CD4-positive, alpha-beta T cell treated with Interleukin-12 subunit alpha and Interleukin-12 subunit beta, for 1 hour (primary cell): ENCODE data around the gene TTC9C.
"Not testable (repeated sequence)": the region's sequence is repeated elsewhere in the genome, so short reads cannot be mapped to it uniquely, and the experiment has no call there.

Experiments
- DNase-seq: peaks from one replicate; pipeline ENCODE4 v3.0.0-alpha.2; 2020

Gene TTC9C, protein sequence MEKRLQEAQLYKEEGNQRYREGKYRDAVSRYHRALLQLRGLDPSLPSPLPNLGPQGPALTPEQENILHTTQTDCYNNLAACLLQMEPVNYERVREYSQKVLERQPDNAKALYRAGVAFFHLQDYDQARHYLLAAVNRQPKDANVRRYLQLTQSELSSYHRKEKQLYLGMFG

GRCh38 chr11:62728171-62728988 lies at the start of gene TTC9C:
Gene TTC9C (plus strand): TSS chr11:62728486. CDS start chr11:62728849, 363 bp downstream.
- peak; percentile 83 for DNase-seq

- DNase-seq: peak; percentile 88
These were observed 49.3 kb upstream of the TTC9C start, which contains the start of gene UBXN1 for GRCh38 chr11:62678770-62679696. Gene UBXN1 (minus strand): TSS chr11:62679073. CDS start chr11:62678923, 150 bp downstream.

- DNase-seq: peak; percentile 58
These were observed 47.5 kb upstream of the TTC9C start for GRCh38 chr11:62680825-62681240.

GRCh38 chr11:62682518-62682917 lies 45.8 kb upstream of the TTC9C start:
- DNase-seq: no peak

GRCh38 chr11:62687508-62688396 lies 40.5 kb upstream of the TTC9C start:
- no peak for DNase-seq

DNA sequence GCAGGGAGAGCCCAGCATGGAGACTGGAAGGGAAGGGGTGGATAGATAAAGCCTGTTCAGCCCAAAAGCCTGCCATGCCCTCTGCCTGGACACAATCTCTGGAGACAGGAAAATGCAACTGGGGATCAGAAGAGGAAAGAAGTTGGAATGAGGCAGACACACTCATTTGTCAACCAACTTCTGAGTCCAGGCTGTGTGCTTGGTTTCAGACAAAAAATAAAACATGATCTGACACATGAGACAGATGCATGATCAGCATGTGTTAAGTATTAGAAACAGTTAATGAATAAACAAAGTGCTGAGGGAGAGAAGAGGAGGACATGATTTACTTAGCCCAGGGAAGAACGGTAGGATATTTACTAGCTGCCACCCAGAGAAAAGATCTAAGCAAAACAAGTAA lies 39.8 kb upstream of the TTC9C start:
- no peak for DNase-seq

GRCh38 chr11:62689421-62690183 lies 38.7 kb upstream of the TTC9C start, which contains the start of gene LRRN4CL:
Gene LRRN4CL (minus strand): TSS chr11:62689530. CDS start chr11:62688508, 1,022 bp downstream.
- no peak for DNase-seq

GRCh38 chr11:62693624-62694023 lies 34.7 kb upstream of the TTC9C start:
- DNase-seq: not testable (repeated sequence)

DNA sequence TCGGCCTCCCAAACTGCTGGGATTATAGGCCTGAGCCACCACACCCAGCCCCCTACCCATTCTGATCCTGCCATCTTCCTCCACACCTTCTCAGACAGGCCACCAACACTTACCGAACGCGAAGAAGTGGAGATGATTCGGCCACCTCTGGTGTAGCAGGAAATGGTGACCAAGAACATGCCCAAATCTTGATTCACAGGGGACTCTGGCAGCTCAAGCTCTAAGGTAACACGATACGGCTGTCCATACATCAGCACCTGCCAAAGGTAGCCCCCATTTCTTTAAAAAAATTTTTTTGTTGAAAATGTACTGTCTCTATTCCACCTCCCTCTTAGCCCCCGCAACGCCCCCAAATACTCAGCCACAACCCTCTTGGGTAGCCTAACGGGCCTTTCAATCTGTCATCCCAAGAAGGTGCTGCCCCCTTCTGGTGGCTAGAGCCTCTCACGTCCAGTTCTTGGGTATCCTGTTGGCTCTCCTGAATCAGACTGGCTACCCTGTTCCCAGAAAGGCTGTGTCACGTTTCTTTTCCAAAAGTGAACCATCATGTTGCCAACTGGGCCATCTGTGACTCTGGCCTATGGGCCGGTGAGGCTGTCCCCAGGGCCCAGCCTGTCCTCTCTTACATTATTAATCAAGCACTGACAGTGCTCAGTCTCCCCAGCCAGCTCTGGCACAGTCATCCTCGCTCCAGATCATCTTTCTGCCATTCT lies 33.7 kb upstream of the TTC9C start:
- peak; percentile 83 for DNase-seq

DNA sequence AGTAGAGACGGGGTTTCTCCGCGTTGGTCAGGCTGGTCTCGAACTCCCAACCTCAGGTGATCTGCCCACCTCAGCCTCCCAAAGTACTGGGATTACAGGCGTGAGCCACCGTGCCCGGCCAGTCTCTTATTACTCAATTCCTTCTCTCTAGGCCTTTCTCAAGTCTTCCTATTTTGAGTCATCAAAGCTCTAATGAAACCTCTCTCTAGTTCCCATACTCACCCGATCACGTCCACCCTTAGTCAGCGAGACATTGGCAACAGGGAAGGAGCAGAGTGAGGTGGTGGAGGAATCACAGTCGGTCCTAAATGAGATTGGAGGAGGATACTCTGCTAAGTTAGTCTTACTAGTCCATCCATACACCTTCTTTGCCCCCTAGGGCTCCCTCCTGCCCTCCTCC lies 26.0 kb upstream of the TTC9C start:
- no peak for DNase-seq

- not testable (repeated sequence) for DNase-seq
These were observed 24.4 kb upstream of the TTC9C start for GRCh38 chr11:62703921-62704320.

- no peak for DNase-seq
These were observed 22.9 kb upstream of the TTC9C start for GRCh38 chr11:62705413-62705812.

DNA sequence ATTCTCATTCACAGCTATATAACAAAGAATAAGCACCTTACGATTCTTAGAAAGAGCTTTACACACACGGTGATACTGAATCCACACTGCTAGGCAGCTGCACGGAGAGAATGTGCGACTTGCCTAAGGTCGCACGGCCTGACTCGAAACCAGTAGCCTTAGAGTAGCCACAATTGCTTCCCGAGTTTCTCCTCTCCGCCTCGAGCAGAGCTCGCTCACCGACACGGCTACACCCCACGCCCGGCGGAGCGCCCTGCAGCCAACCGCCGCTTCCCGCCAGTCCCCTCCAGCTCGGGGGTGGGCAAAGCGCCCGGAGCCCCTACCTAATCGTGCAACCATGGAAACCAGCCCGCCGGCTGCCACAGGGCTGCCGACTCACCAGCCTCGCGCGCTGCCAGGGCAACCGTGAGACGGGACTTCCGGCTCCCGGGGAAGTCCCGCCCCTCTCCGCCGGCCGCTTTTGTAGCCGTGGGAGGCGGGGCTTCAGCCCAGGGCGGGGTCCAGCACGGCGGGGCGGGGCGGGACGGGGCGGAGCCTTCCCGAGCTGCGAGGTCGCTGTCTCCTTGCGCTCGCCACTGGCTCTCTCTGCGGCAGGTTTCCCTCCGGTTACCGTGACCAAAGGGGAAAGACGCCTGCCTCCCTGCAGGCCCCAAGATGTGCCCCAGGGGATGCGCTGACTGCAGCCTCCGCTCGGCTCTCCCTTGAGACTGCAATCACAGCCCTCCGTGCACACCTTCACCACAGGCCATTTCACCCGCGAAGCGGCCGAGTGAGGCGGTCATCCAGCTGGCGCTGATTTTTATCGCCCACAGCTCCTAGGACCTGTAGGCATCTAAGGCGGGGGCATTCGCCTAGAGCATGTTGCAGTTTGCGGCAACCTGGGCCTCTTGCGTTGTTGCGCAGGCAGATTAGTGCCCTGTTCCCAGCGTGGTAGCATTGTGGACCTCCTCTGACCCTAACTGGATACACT lies 22.1 kb upstream of the TTC9C start:
- DNase-seq: peak; percentile 95

- DNase-seq: no peak
These were observed 21.4 kb upstream of the TTC9C start for GRCh38 chr11:62706850-62707247.

- no peak for DNase-seq
These were observed 20.9 kb upstream of the TTC9C start, which contains the start of the genes BSCL2 and GNG3 for GRCh38 chr11:62707277-62707861. Gene BSCL2 (minus strand): TSS chr11:62707424. CDS start chr11:62707195, 229 bp downstream. Gene GNG3 (plus strand): TSS chr11:62707676. CDS start chr11:62708296, 620 bp downstream.

GRCh38 chr11:62708392-62708791 lies 19.9 kb upstream of the TTC9C start:
- DNase-seq: no peak

DNA sequence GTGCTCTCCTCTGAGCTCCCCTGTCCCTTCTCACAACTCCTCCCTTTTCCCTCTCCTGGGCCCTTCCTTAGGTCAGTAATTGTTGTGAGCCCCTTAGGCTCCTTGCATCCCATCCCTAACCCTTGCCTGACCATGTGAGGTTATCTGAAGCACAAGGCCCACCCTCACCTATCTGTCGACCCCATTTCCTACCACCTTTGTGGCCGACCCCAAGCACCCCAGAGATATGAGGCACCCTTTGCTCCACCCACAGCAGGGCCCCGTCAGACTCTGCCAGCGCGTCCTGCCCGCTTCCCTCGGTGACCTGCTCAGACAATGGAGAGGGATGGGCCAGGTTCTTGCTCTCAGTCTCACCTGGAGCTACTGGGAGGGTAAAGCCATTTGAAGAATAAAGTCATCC lies 19.5 kb upstream of the TTC9C start:
- DNase-seq: peak; percentile 58

- DNase-seq: peak; percentile 98
These were observed 18.9 kb upstream of the TTC9C start for GRCh38 chr11:62709247-62710000.
